SK-N-SH (cell line): ENCODE results near the gene RBM4. TPM values are rescaled to one million over a fixed set of nuclear protein-coding genes. Genes with fewer than 3 reads are reported as not detected.

Experiments
- CTCF ChIA-PET: fragments of 300-600, 350-600 bp; formaldehyde crosslinking; extraction: SDS; loops from one replicate; lab custom pipeline; 2021; lab: Yijun Ruan, JAX
- POLR2A ChIA-PET: fragments of 350-600 bp; sonication (Branson Sonifier 250); formaldehyde crosslinking; extraction: SDS; loops from one replicate; lab custom pipeline; 2020; ENCODE audit warnings: antibody characterized with exemption, inconsistent platforms; lab: Yijun Ruan, JAX
- DNase-seq: peaks from one replicate; pipeline ENCODE4 v3.0.0; 2012
- H2AFZ ChIP-seq: fragments of 200-600 bp; sonication (generic); 2 replicates; pipeline ENCODE4 v1.8.1; 2016; ENCODE audit warnings: antibody characterized with exemption, mild to moderate bottlenecking, low read depth
- H3F3A ChIP-seq: fragments of 200-600 bp; sonication (generic); replicated peaks from 2 replicates; pipeline ENCODE3; 2016; ENCODE audit warnings: antibody characterized with exemption, mild to moderate bottlenecking; ENCODE audit not compliant: insufficient read depth
- H3K27ac ChIP-seq, 2 experiments: fragments of 200-500 bp in 1 of 2; fragments of 200-600 bp in 1 of 2; sonication (Bioruptor generic) in 1 of 2; sonication (generic), shearing (Covaris generic) in 1 of 2; 2 replicates each; pipeline versions ENCODE4 v1.5.1 to v1.6.1; 2014 to 2016; ENCODE audit warnings: low read depth in 2 of 2, inconsistent platforms in 1 of 2, low read length in 1 of 2, mild to moderate bottlenecking in 1 of 2, mixed read lengths in 1 of 2
- H3K27me3 ChIP-seq: fragments of 200-600 bp; sonication (generic), shearing (Covaris generic); 2 replicates; pipeline ENCODE4 v1.6.1; 2016; ENCODE audit warnings: mixed run types; ENCODE audit not compliant: insufficient read depth
- H3K36me3 ChIP-seq, 2 experiments: fragments of 200-500 bp in 1 of 2; fragments of 200-600 bp in 1 of 2; sonication (Bioruptor generic) in 1 of 2; sonication (generic) in 1 of 2; replicated peaks in 1 of 2; 2 replicates each; pipeline versions ENCODE3 to v1.5.1; 2014 to 2016; ENCODE audit warnings: low read length in 1 of 2, mild to moderate bottlenecking in 1 of 2; ENCODE audit not compliant: insufficient read depth in 2 of 2, control insufficient read depth in 1 of 2
- H3K4me1 ChIP-seq, 2 experiments: fragments of 200-500 bp in 1 of 2; fragments of 200-600 bp in 1 of 2; sonication (Bioruptor generic) in 1 of 2; sonication (generic), shearing (Covaris generic) in 1 of 2; 2 replicates each; pipeline versions ENCODE4 v1.5.1 to v1.6.1; 2014 to 2016; ENCODE audit warnings: low read depth in 1 of 2, low read length in 1 of 2, mixed run types in 1 of 2; ENCODE audit not compliant: insufficient read depth in 2 of 2, control insufficient read depth in 1 of 2
- H3K4me2 ChIP-seq: fragments of 200-600 bp; sonication (generic), shearing (Covaris generic); 2 replicates; pipeline ENCODE4 v1.6.1; 2017; ENCODE audit warnings: mixed run types
- H3K4me3 ChIP-seq, 2 experiments: fragments of 200-500 bp in 1 of 2; fragments of 200-600 bp in 1 of 2; sonication (Bioruptor generic) in 1 of 2; sonication (generic), shearing (Covaris generic) in 1 of 2; 2 replicates each; pipeline versions ENCODE4 v1.5.1 to v1.8.1; 2014 to 2016; ENCODE audit warnings: low read depth in 2 of 2, inconsistent platforms in 1 of 2, low read length in 1 of 2, mild to moderate bottlenecking in 1 of 2, mixed read lengths in 1 of 2, moderate library complexity in 1 of 2
- H3K79me2 ChIP-seq: fragments of 200-600 bp; sonication (generic); 2 replicates; pipeline ENCODE4 v1.8.1; 2017; ENCODE audit warnings: mild to moderate bottlenecking; ENCODE audit not compliant: insufficient read depth
- H3K9ac ChIP-seq: fragments of 200-600 bp; sonication (generic); 2 replicates; pipeline ENCODE4 v1.6.1; 2017; ENCODE audit warnings: mixed run types
- H3K9me2 ChIP-seq: fragments of 200-600 bp; sonication (generic); 2 replicates; pipeline ENCODE4 v1.6.1; 2017; ENCODE audit warnings: mixed run types
- H3K9me3 ChIP-seq: fragments of 200-600 bp; sonication (generic); 2 replicates; pipeline ENCODE4 v1.6.1; 2017; ENCODE audit warnings: mixed run types, mild to moderate bottlenecking, moderate library complexity
- H4K20me1 ChIP-seq: fragments of 200-600 bp; sonication (generic); 2 replicates; pipeline ENCODE4 v1.6.1; 2017; ENCODE audit warnings: mild to moderate bottlenecking, mixed run types; ENCODE audit not compliant: insufficient read depth
- CTCF ChIP-seq: fragments of 200-600 bp; sonication (generic); IDR thresholded peaks from 2 replicates; pipeline ENCODE4 v1.6.1; 2017; ENCODE audit warnings: antibody characterized with exemption, mild to moderate bottlenecking, moderate library complexity
- FOXM1 ChIP-seq: IDR thresholded peaks from 2 replicates; pipeline ENCODE4 v1.4.0; 2012; ENCODE audit warnings: low read depth, mild to moderate bottlenecking
- GATA2 ChIP-seq: sonication (generic); formaldehyde crosslinking; IDR thresholded peaks from 2 replicates; pipeline ENCODE4 v1.5.0; 2020; ENCODE audit warnings: mild to moderate bottlenecking, missing genetic modification reagents
- IRF3 ChIP-seq: fragments of 150-350 bp; IDR thresholded peaks from 2 replicates; pipeline ENCODE4 v1.6.1; 2016; ENCODE audit warnings: mild to moderate bottlenecking, low read depth, low read length
- MXI1 ChIP-seq: IDR thresholded peaks from 2 replicates; pipeline ENCODE4 v1.6.1; 2012; ENCODE audit warnings: mild to moderate bottlenecking, low read depth, low read length, improper control_type of control experiment
- NRF1 ChIP-seq: IDR thresholded peaks from 2 replicates; pipeline ENCODE4 v1.6.1; 2012; ENCODE audit warnings: low read depth, mild to moderate bottlenecking, low read length
- POLR2AphosphoS5 ChIP-seq: IDR thresholded peaks from 2 replicates; pipeline ENCODE4 v1.6.1; 2012; ENCODE audit warnings: low read depth, low read length
- RAD21 ChIP-seq: IDR thresholded peaks from 2 replicates; pipeline ENCODE4 v1.6.1; 2012; ENCODE audit warnings: mild to moderate bottlenecking, low read length
- RCOR1 ChIP-seq: fragments of 150-350 bp; IDR thresholded peaks from 2 replicates; pipeline ENCODE4 v1.6.1; 2017; ENCODE audit warnings: antibody characterized with exemption, low read length
- REST ChIP-seq: IDR thresholded peaks from 2 replicates; pipeline ENCODE4 v1.6.1; 2012; ENCODE audit warnings: mild to moderate bottlenecking, low read depth, low read length, moderate library complexity
- RFX5 ChIP-seq: IDR thresholded peaks from 2 replicates; pipeline ENCODE4 v1.6.1; 2012; ENCODE audit warnings: mild to moderate bottlenecking, improper control_type of control experiment, low read length
- TAF1 ChIP-seq: IDR thresholded peaks from 2 replicates; pipeline ENCODE4 v1.6.1; 2012; ENCODE audit warnings: low read depth, mild to moderate bottlenecking, low read length, moderate library complexity, borderline replicate concordance
- USF1 ChIP-seq: IDR thresholded peaks from 2 replicates; pipeline ENCODE4 v1.4.0; 2012; ENCODE audit warnings: low read depth, borderline replicate concordance
- USF2 ChIP-seq: fragments of 150-350 bp; IDR thresholded peaks from 2 replicates; pipeline ENCODE4 v1.6.1; 2017; ENCODE audit warnings: antibody characterized with exemption, low read length, low read depth, borderline replicate concordance
- ZBTB33 ChIP-seq: IDR thresholded peaks from 2 replicates; pipeline ENCODE4 v1.4.0; 2012; ENCODE audit warnings: low read depth, borderline replicate concordance
- WGBS: methylation state at CpG from one replicate; pipeline ENCODE4 v1.1.6; 2017; ENCODE audit warnings: low lambda C conversion rate; 5-methylcytosine and 5-hydroxymethylcytosine counted together
- polyA plus RNA-seq, 3 experiments: library from polyadenylated mRNA; depleted of rRNA; stranded (reverse); fragments of >200 nt; gene quantifications; 2 replicates each; pipeline ENCODE4 v1.2.3, GENCODE V29; 2012

Gene RBM4
- polyA plus RNA-seq, 1 of the 3 experiments (the other 2 are of a cell fraction), result 202 TPM

- H3K79me2 ChIP-seq, result no peaks in the 10 kb centered on the region
- DNase-seq, result no peak
- ChIA-PET POLR2A (interaction anchor here (0.6 to 1.1 kb wide), 3 partner anchors 9 to 1561 kb away, joined by 3 read pairs; partner anchors contain the start of genes RBM14 and RBM4), CTCF (interaction anchor here (0.6 to 1.9 kb wide), 2 partner anchors 28 to 44 kb away, joined by 3 to 6 read pairs; no protein-coding TSS in a partner anchor)
- H3K4me1 ChIP-seq, result no peaks in the 10 kb centered on the region; a peak in 1 of 4 replicates
- H3K9me3 ChIP-seq, result no peaks in the 10 kb centered on the region
- no peaks in the 10 kb centered on the region for H3K9me2 ChIP-seq
- H3K27ac ChIP-seq, result no peak overlapping the region
- H3F3A ChIP-seq, result no peaks in the 10 kb centered on the region
- H3K4me3 ChIP-seq, result no peak overlapping the region
- TF ChIP-seq RAD21 (no peak), MXI1 (no peak), USF1 (no peak), IRF3 (no peak), RFX5 (no peak), NRF1 (no peak), USF2 (no peak), REST (no peak), POLR2AphosphoS5 (no peak), ZBTB33 (no peak), FOXM1 (no peak), CTCF (no peak), RCOR1 (no peak), TAF1 (no peak), GATA2 (CRISPR knock-in tag) (no peak)
- H3K36me3 ChIP-seq, result peaks cover 0 to 17% of the 10 kb centered on the region in 2 experiments
- H3K27me3 ChIP-seq, result no peaks in the 10 kb centered on the region
- no peak overlapping the region for H3K9ac ChIP-seq
- H4K20me1 ChIP-seq, result no peaks in the 10 kb centered on the region
- WGBS, result 59% methylated on average over 8 of the region's 8 CpGs
- H2AFZ ChIP-seq, result no peak overlapping the region
- no peak overlapping the region for H3K4me2 ChIP-seq
Observed at GRCh38 chr11:66607126-66607834, 31.2 kb upstream of the RBM4 start.
